Measurements from ENCODE around the gene TNFRSF14. TPM values are rescaled to one million over a fixed set of nuclear protein-coding genes. Genes with fewer than 3 reads are reported as not detected.

TNFRSF14 gene
- total RNA-seq, 1 donor from 2014 or later, result 207 TPM

DNA sequence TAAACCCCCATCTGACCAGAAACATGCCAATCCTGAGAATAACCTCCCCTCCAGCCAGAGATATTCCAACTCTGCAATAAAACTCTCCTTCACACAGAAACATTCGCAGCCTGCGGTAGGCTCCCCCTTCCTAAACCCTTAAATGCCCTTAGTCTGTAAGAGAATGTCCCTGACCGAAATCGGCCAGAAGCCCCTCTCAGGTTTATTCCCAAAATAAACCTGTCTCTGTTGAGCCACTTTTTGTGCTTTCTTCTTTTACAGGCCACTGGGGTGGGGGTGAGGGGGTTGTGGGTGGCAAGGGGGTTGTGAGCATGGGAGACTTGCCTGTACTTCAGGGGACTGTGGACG lies 35.0 kb downstream of the TNFRSF14 start:
- H3K27ac Mint-ChIP-seq, result no peak overlapping the region
- H3K4me1 Mint-ChIP-seq, result peaks cover 2% of the 10 kb centered on the region
- peaks cover 9% of the 10 kb centered on the region for H3K36me3 Mint-ChIP-seq (ENCODE audit: low read depth)
- no peaks in the 10 kb centered on the region for H3K27me3 Mint-ChIP-seq
- DNase-seq, result no peak
- intact Hi-C loops (cut with micrococcal nuclease), result no loop called here
- no peaks in the 10 kb centered on the region for H3K9me3 Mint-ChIP-seq
- no peak overlapping the region for H3K4me3 Mint-ChIP-seq

- peaks cover 2% of the 10 kb centered on the region for H3K4me1 Mint-ChIP-seq
- no peak overlapping the region for H3K4me3 Mint-ChIP-seq
- H3K9me3 Mint-ChIP-seq, result no peaks in the 10 kb centered on the region
- DNase-seq, result no peak
- peaks cover 9% of the 10 kb centered on the region for H3K36me3 Mint-ChIP-seq (ENCODE audit: low read depth)
- H3K27me3 Mint-ChIP-seq, result no peaks in the 10 kb centered on the region
- H3K27ac Mint-ChIP-seq, result no peak overlapping the region
- intact Hi-C loops (cut with micrococcal nuclease), result no loop called here
Observed at GRCh38 chr1:2591581-2592261, 35.5 kb downstream of the TNFRSF14 start.

- Mint-ChIP-seq H3K27ac (peak overlapping the region; percentile 62), H3K4me1 (peaks cover 2% of the 10 kb centered on the region), H3K4me3 (peak overlapping the region; percentile 40), H3K27me3 (no peaks in the 10 kb centered on the region), H3K36me3 (ENCODE audit: low read depth) (peaks cover 7% of the 10 kb centered on the region), H3K9me3 (no peaks in the 10 kb centered on the region)
- intact Hi-C loops (cut with micrococcal nuclease), result no loop called here
- no peak for DNase-seq
Observed at GRCh38 chr1:2592672-2593071, 36.5 kb downstream of the TNFRSF14 start.

GRCh38 chr1:2593251-2593878 lies 37.2 kb downstream of the TNFRSF14 start:
- no peak overlapping the region for H3K4me3 Mint-ChIP-seq
- H3K27me3 Mint-ChIP-seq, result no peaks in the 10 kb centered on the region
- no peak for DNase-seq
- peaks cover 2% of the 10 kb centered on the region for H3K4me1 Mint-ChIP-seq
- H3K9me3 Mint-ChIP-seq, result no peaks in the 10 kb centered on the region
- intact Hi-C loops (cut with micrococcal nuclease), result no loop called here
- peaks cover 7% of the 10 kb centered on the region for H3K36me3 Mint-ChIP-seq (ENCODE audit: low read depth)
- H3K27ac Mint-ChIP-seq, result no peak overlapping the region

DNA sequence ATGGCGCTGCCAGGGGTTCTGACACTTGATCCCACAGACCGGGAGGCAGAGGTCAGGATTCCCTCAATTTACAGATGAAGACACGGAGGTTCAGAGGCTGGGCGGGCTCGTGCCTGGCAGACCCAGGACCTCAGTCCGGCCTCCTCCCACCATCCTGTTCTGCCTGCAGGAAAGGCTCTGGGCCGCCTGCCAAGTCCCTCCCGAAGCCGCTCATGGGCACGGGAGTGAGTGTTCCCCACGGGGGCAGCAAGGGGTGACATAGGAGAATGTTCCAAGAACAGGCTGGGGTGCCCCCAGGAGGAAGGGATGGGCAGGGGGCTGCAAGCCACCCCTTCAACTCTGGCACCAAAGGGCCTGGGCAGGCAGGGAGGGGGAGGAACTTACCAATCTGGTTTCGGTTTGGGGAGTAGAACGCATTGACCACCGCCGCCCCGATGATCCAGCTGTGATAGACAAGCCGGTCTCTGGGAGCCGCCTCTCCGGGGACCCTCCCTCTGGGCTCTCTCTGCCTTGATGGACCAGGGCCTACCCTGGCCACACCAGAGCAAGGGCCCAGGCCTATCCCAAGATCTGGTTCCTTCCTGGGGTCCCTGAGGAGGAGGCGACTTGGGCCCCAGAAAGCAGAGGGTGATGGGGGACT lies 38.0 kb downstream of the TNFRSF14 start:
- peaks cover 2% of the 10 kb centered on the region for H3K4me1 Mint-ChIP-seq
- no peaks in the 10 kb centered on the region for H3K9me3 Mint-ChIP-seq
- no peak overlapping the region for H3K4me3 Mint-ChIP-seq
- intact Hi-C loops (cut with micrococcal nuclease), result no loop called here
- no peak for DNase-seq
- H3K36me3 Mint-ChIP-seq (ENCODE audit: low read depth), result peaks cover 7% of the 10 kb centered on the region
- H3K27ac Mint-ChIP-seq, result no peak overlapping the region
- peaks cover 3% of the 10 kb centered on the region for H3K27me3 Mint-ChIP-seq

GRCh38 chr1:2594641-2595131 lies 38.5 kb downstream of the TNFRSF14 start:
- Mint-ChIP-seq H3K36me3 (ENCODE audit: low read depth) (peaks cover 3% of the 10 kb centered on the region), H3K27ac (no peak overlapping the region), H3K4me3 (no peak overlapping the region), H3K27me3 (peaks cover 3% of the 10 kb centered on the region), H3K9me3 (no peaks in the 10 kb centered on the region), H3K4me1 (peaks cover 2% of the 10 kb centered on the region)
- intact Hi-C loops (cut with micrococcal nuclease), result no loop called here
- DNase-seq, result no peak

DNA sequence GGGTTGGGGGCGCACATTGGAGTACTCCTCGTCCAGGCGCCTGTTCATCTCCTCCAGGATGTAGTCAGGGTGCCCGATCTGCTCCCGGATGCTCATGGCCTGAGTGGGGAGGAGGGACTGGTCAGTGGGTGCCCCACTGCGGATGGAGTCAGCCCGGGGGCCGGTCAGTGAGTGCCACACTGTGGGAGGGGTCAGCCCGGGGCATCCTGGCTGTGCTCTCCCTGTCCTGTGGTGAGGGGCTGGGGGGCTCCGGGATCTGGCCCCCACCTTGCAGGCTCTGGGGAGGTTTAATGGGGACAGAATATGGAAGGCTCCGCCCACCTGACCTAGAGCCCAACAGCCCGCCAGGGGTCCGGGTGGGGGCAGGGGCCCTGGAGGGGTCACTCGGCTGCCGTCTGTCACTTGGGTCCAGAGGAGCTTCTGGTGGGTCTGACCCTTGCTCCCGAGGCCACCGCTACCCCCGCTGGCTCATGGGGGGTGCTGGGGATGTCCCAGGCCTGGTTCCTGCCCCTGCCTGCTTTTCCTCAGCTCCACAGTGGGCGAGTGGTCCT lies 39.2 kb downstream of the TNFRSF14 start:
- H3K4me3 Mint-ChIP-seq, result no peak overlapping the region
- peaks cover 3% of the 10 kb centered on the region for H3K27me3 Mint-ChIP-seq
- no peak for DNase-seq
- no peak overlapping the region for H3K27ac Mint-ChIP-seq
- H3K9me3 Mint-ChIP-seq, result no peaks in the 10 kb centered on the region
- intact Hi-C loops (cut with micrococcal nuclease), result no loop called here
- peaks cover 2% of the 10 kb centered on the region for H3K4me1 Mint-ChIP-seq
- H3K36me3 Mint-ChIP-seq (ENCODE audit: low read depth), result no peaks in the 10 kb centered on the region

GRCh38 chr1:2595812-2596529 lies 39.8 kb downstream of the TNFRSF14 start:
- peaks cover 2% of the 10 kb centered on the region for H3K4me1 Mint-ChIP-seq
- H3K27ac Mint-ChIP-seq, result no peak overlapping the region
- peaks cover 5% of the 10 kb centered on the region for H3K27me3 Mint-ChIP-seq
- H3K9me3 Mint-ChIP-seq, result no peaks in the 10 kb centered on the region
- intact Hi-C loops (cut with micrococcal nuclease), result no loop called here
- H3K4me3 Mint-ChIP-seq, result no peak overlapping the region
- DNase-seq, result no peak
- H3K36me3 Mint-ChIP-seq (ENCODE audit: low read depth), result no peaks in the 10 kb centered on the region

DNA sequence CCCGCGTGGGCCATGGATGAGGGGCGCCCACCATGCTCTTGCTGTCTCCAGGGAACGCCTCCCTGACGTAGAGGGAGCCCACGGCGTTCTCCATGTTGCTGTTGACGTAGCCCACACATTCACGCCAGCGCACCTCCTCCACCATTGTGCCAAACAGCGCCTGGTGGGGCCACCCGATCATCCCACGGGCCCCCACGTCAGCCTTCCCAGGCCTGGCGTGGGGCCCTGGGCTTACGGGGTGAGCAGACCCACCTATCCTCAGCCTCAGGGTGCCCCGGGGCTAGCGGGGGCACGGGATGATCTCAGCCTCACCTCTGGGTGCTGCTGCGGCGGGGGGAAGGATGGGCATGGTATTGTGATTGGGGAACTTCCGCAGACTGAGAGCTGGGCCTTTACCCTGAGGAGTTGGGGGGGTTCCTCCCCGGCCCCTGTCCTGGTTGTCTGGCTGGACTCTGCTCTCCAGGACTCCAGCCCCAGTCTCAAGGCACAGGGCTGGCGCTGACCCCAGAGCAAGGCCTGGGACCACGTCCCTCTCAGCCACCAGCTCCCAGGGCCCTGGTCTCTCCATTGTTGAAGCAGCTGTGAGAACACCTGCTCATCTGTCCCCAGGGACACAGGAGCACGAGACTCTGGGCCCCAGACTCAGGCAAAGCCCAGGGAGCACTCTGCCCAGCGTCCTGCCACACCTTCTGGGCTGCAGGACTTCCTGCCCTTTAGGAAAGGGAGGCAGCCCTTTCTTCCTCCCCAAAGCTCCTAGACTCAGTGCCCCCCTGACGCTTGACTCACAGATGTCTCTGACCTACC lies 40.6 kb downstream of the TNFRSF14 start:
- intact Hi-C loops (cut with micrococcal nuclease), result no loop called here
- Mint-ChIP-seq H3K9me3 (no peaks in the 10 kb centered on the region), H3K36me3 (ENCODE audit: low read depth) (no peaks in the 10 kb centered on the region)

GRCh38 chr1:2597441-2598328 lies 41.5 kb downstream of the TNFRSF14 start:
- Mint-ChIP-seq H3K27ac (no peak overlapping the region), H3K9me3 (no peaks in the 10 kb centered on the region), H3K36me3 (ENCODE audit: low read depth) (no peaks in the 10 kb centered on the region), H3K4me1 (peaks cover 2% of the 10 kb centered on the region), H3K4me3 (no peak overlapping the region), H3K27me3 (peaks cover 8% of the 10 kb centered on the region)
- intact Hi-C loops (cut with micrococcal nuclease), result no loop called here
- DNase-seq, result no peak

More for the DNA sequence above, 40.6 kb downstream of the TNFRSF14 start:
- peaks cover 5% of the 10 kb centered on the region for H3K27me3 Mint-ChIP-seq
- H3K27ac Mint-ChIP-seq, result no peak overlapping the region
- DNase-seq, result no peak
- H3K4me1 Mint-ChIP-seq, result peaks cover 2% of the 10 kb centered on the region
- H3K4me3 Mint-ChIP-seq, result no peak overlapping the region

DNA sequence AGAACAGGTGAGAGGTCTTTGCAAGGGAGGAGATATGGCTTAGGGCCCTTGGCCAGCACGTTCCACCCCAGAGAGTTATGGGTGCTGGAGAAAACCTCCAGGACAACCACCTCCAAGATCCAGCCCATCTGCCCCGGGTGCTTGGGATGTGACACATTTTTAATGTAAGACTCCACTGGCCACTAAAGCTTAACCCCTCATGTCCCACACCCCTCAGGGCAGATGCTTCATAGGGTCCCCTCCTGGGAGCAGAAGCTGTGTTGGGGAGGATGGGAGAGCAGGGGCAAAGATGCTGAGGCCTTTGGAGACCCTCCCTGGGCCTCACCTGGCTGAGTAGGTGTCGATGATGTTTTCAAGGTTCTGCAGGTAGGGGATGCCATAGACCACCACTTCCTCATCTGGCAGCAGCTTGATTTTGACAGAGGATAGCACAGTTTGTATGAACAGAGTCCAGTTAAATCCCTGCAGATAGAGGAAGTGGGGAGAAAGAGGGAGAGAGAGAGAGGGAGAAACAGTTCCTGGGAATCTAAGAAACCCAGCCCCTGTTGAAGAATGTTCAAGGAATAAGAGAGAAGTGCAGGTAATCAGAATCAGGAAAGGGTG lies 42.3 kb downstream of the TNFRSF14 start:
- H3K27me3 Mint-ChIP-seq, result peaks cover 8% of the 10 kb centered on the region
- no peaks in the 10 kb centered on the region for H3K4me1 Mint-ChIP-seq
- H3K36me3 Mint-ChIP-seq (ENCODE audit: low read depth), result no peaks in the 10 kb centered on the region
- no peaks in the 10 kb centered on the region for H3K9me3 Mint-ChIP-seq
- DNase-seq, result no peak
- no peak overlapping the region for H3K27ac Mint-ChIP-seq
- intact Hi-C loops (cut with micrococcal nuclease), result no loop called here
- H3K4me3 Mint-ChIP-seq, result no peak overlapping the region

GRCh38 chr1:2601721-2602303 lies 45.6 kb downstream of the TNFRSF14 start:
- Mint-ChIP-seq H3K4me3 (no peak overlapping the region), H3K9me3 (no peaks in the 10 kb centered on the region), H3K27me3 (peaks cover 8% of the 10 kb centered on the region), H3K4me1 (no peaks in the 10 kb centered on the region), H3K36me3 (ENCODE audit: low read depth) (no peaks in the 10 kb centered on the region), H3K27ac (no peak overlapping the region)
- intact Hi-C loops (cut with micrococcal nuclease), result no loop called here
- no peak for DNase-seq

All from activated CD4-positive, alpha-beta T cell treated with anti-CD3 and anti-CD28 coated beads, Interleukin-2, amount 10 ng/mL, durations not matched to agents 24 days and 14 days (primary cell).